Neural progenitor cell (in vitro differentiated cells): Measurements from ENCODE around the gene CPO. TPM values are rescaled to one million over a fixed set of nuclear protein-coding genes. Genes with fewer than 3 reads are reported as not detected.

Source experiments
- DNase-seq: peaks from one replicate; pipeline ENCODE4 v3.0.0-alpha.2; 2016; ENCODE audit warnings: low spot score
- H2AFZ ChIP-seq: fragments of 200-600 bp; sonication (generic); replicated peaks from 2 replicates; pipeline ENCODE4 v1.6.1; 2016; ENCODE audit warnings: antibody characterized with exemption
- H3F3A ChIP-seq: fragments of 200-600 bp; sonication (generic); 2 replicates; pipeline ENCODE4 v1.6.1; 2016; ENCODE audit warnings: antibody characterized with exemption, low read depth
- H3K27ac ChIP-seq: fragments of 200-600 bp; sonication (generic); 2 replicates; pipeline ENCODE4 v1.5.1; 2016; ENCODE audit warnings: mild to moderate bottlenecking
- H3K27me3 ChIP-seq: fragments of 200-600 bp; sonication (generic); 2 replicates; pipeline ENCODE4 v1.6.1; 2016; ENCODE audit warnings: mild to moderate bottlenecking, moderate library complexity
- H3K36me3 ChIP-seq: fragments of 200-600 bp; sonication (generic); 2 replicates; pipeline ENCODE4 v1.5.1; 2016
- H3K4me1 ChIP-seq: fragments of 200-600 bp; sonication (generic); 2 replicates; pipeline ENCODE4 v1.6.1; 2016; ENCODE audit warnings: mixed run types
- H3K4me2 ChIP-seq: fragments of 200-600 bp; sonication (generic); 2 replicates; pipeline ENCODE4 v1.6.1; 2016
- H3K4me3 ChIP-seq: fragments of 200-600 bp; sonication (generic); 2 replicates; pipeline ENCODE4 v1.5.1; 2016
- H3K79me2 ChIP-seq: fragments of 200-600 bp; sonication (generic); 2 replicates; pipeline ENCODE4 v1.6.1; 2016; ENCODE audit warnings: low read depth
- H3K9ac ChIP-seq: fragments of 200-600 bp; sonication (generic); 2 replicates; pipeline ENCODE4 v1.6.1; 2016
- H3K9me3 ChIP-seq: fragments of 200-600 bp; sonication (generic); 2 replicates; pipeline ENCODE4 v1.5.1; 2016; ENCODE audit warnings: low read depth
- H4K20me1 ChIP-seq: fragments of 200-600 bp; sonication (generic); 2 replicates; pipeline ENCODE4 v1.6.1; 2016; ENCODE audit warnings: low read depth
- H3K27ac Mint-ChIP-seq: 3 replicates; pipeline ENCODE4 v1.8.0; 2021; ENCODE audit warnings: mixed read lengths
- H3K27me3 Mint-ChIP-seq: 2 replicates; pipeline ENCODE4 v1.8.0; 2022; ENCODE audit warnings: low read depth, mild to moderate bottlenecking, inconsistent platforms, moderate library complexity, mixed read lengths; ENCODE audit not compliant: insufficient read depth
- H3K36me3 Mint-ChIP-seq: 3 replicates; pipeline ENCODE4 v1.8.0; 2021; ENCODE audit warnings: mixed read lengths
- H3K4me1 Mint-ChIP-seq: 3 replicates; pipeline ENCODE4 v1.8.0; 2021; ENCODE audit warnings: mixed read lengths
- H3K4me3 Mint-ChIP-seq: 3 replicates; pipeline ENCODE4 v1.8.0; 2021; ENCODE audit warnings: mild to moderate bottlenecking, moderate library complexity, mixed read lengths
- H3K9me3 Mint-ChIP-seq: 3 replicates; pipeline ENCODE4 v1.8.0; 2020; ENCODE audit warnings: mixed read lengths
- EZH2 ChIP-seq: fragments of 200-600 bp; sonication (generic); IDR thresholded peaks from 2 replicates; pipeline ENCODE4 v1.6.1; 2017; ENCODE audit warnings: antibody characterized with exemption, mild to moderate bottlenecking, moderate library complexity
- EZH2phosphoT487 ChIP-seq: fragments of 200-600 bp; sonication (generic); IDR thresholded peaks from 2 replicates; pipeline ENCODE4 v1.6.1; 2017; ENCODE audit warnings: antibody characterized with exemption
- total RNA-seq: library from RNA; depleted of rRNA; stranded (reverse); fragments of >200 nt; gene quantifications from 2 replicates; pipeline ENCODE4 v1.2.3, GENCODE V29; 2015; ENCODE audit warnings: low replicate concordance
- TF ChIP-seq, protein P1 (sequence below): fragments of 200-600 bp; sonication (generic); IDR thresholded peaks from 2 replicates; pipeline ENCODE4 v1.5.1; 2017; ENCODE audit warnings: antibody characterized with exemption, mild to moderate bottlenecking

The CPO gene
- total RNA-seq, 1 donor from 2014 or later = not detected

DNA sequence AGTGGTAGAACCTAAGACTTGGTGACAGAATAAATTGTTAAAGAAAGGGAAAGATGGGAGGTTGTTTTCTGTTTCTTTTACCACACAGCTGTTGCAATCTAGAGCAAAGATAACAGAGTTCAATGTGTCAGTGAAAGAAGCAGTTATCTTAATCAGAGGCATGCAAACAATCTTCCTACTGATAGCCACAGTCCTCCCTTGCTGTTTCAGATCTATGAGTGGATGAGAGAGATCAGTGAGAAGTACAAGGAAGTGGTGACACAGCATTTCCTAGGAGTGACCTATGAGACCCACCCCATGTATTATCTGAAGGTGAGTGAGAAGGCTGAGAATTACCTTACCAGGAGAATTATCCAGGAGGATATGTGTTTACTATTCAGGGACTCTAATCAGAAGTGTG, 15.9 kb downstream of the CPO start:
- TF ChIP-seq EZH2phosphoT487 (no peak), EZH2 (no peak)
- TF ChIP-seq, protein P1, sequence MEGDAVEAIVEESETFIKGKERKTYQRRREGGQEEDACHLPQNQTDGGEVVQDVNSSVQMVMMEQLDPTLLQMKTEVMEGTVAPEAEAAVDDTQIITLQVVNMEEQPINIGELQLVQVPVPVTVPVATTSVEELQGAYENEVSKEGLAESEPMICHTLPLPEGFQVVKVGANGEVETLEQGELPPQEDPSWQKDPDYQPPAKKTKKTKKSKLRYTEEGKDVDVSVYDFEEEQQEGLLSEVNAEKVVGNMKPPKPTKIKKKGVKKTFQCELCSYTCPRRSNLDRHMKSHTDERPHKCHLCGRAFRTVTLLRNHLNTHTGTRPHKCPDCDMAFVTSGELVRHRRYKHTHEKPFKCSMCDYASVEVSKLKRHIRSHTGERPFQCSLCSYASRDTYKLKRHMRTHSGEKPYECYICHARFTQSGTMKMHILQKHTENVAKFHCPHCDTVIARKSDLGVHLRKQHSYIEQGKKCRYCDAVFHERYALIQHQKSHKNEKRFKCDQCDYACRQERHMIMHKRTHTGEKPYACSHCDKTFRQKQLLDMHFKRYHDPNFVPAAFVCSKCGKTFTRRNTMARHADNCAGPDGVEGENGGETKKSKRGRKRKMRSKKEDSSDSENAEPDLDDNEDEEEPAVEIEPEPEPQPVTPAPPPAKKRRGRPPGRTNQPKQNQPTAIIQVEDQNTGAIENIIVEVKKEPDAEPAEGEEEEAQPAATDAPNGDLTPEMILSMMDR = no peak
- no peak overlapping the region for H3K27ac ChIP-seq
- H3K36me3 ChIP-seq = no peaks in the 10 kb centered on the region
- DNase-seq = no peak
- H2AFZ ChIP-seq = no peak overlapping the region
- H3K4me3 ChIP-seq = no peak overlapping the region
- Mint-ChIP-seq H3K27me3 (peaks cover 3% of the 10 kb centered on the region), H3K4me3 (no peak overlapping the region), H3K36me3 (no peaks in the 10 kb centered on the region), H3K9me3 (peaks cover 18% of the 10 kb centered on the region), H3K27ac (no peak overlapping the region), H3K4me1 (no peaks in the 10 kb centered on the region)
- H3F3A ChIP-seq = no peaks in the 10 kb centered on the region
- H3K4me2 ChIP-seq = no peak overlapping the region
- no peaks in the 10 kb centered on the region for H3K9me3 ChIP-seq
- H3K79me2 ChIP-seq = no peaks in the 10 kb centered on the region
- H3K9ac ChIP-seq = no peak overlapping the region
- H4K20me1 ChIP-seq = no peaks in the 10 kb centered on the region
- no peaks in the 10 kb centered on the region for H3K27me3 ChIP-seq
- no peaks in the 10 kb centered on the region for H3K4me1 ChIP-seq

DNA sequence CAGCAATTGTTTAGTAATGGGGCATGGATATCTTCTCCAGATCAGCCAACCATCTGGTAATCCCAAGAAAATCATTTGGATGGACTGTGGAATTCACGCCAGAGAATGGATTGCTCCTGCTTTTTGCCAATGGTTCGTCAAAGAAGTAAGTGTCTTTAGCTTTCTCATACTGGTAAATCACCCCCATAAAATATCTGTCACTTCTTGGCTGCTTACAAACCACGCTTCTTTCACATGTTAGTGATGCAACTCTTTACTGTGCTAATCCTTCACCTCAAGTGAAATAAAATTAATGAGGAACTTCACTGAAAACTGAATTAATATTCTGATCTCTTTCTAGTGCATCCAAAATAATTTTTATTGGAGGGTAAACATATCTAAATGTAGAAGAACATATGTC, 18.9 kb downstream of the CPO start:
- no peaks in the 10 kb centered on the region for H3K79me2 ChIP-seq
- DNase-seq = no peak
- no peaks in the 10 kb centered on the region for H3K4me1 Mint-ChIP-seq
- no peaks in the 10 kb centered on the region for H3K9me3 ChIP-seq
- no peak overlapping the region for H3K4me3 ChIP-seq
- H3K9ac ChIP-seq = no peak overlapping the region
- H3F3A ChIP-seq = no peaks in the 10 kb centered on the region
- peaks cover 5% of the 10 kb centered on the region for H3K27me3 Mint-ChIP-seq
- H3K36me3 Mint-ChIP-seq = no peaks in the 10 kb centered on the region
- H3K4me1 ChIP-seq = no peaks in the 10 kb centered on the region
- peaks cover 9% of the 10 kb centered on the region for H3K9me3 Mint-ChIP-seq
- H4K20me1 ChIP-seq = no peaks in the 10 kb centered on the region
- H3K36me3 ChIP-seq = no peaks in the 10 kb centered on the region
- TF ChIP-seq EZH2 (no peak), EZH2phosphoT487 (no peak)
- H3K4me2 ChIP-seq = no peak overlapping the region
- H3K27ac Mint-ChIP-seq = no peak overlapping the region
- H3K27me3 ChIP-seq = no peaks in the 10 kb centered on the region
- H3K4me3 Mint-ChIP-seq = no peak overlapping the region
- no peak overlapping the region for H3K27ac ChIP-seq
- no peak overlapping the region for H2AFZ ChIP-seq

DNA sequence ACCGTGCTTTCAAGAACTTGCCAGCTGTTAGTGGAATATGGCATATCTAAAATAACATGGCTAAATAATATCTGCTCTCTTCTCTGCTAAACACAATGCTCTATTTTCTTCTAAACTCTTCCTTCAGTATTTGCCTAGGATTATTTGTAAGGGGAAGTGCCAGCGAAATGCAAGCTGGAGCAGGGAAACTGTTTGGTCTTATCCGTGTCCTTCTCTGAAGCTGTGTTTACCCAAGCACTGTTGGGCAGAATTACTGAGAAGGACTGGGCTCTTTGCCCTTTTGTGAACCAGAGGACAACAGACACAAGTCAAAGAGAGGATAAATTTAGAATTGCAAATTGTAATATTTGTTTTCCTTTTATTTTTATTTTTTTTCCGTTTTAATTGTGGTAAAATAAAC, 23.6 kb downstream of the CPO start:
- Histone ChIP-seq H3K27ac (no peak overlapping the region), H3K79me2 (no peaks in the 10 kb centered on the region), H3K27me3 (no peaks in the 10 kb centered on the region), H4K20me1 (no peaks in the 10 kb centered on the region), H2AFZ (no peak overlapping the region), H3K4me2 (no peak overlapping the region), H3K36me3 (no peaks in the 10 kb centered on the region), H3K4me3 (no peak overlapping the region), H3K9ac (no peak overlapping the region), H3K9me3 (no peaks in the 10 kb centered on the region), H3K4me1 (no peaks in the 10 kb centered on the region), H3F3A (no peaks in the 10 kb centered on the region)
- Mint-ChIP-seq H3K9me3 (no peaks in the 10 kb centered on the region), H3K4me1 (no peaks in the 10 kb centered on the region), H3K27ac (no peak overlapping the region), H3K36me3 (no peaks in the 10 kb centered on the region), H3K4me3 (no peak overlapping the region), H3K27me3 (peaks cover 9% of the 10 kb centered on the region)
- TF ChIP-seq EZH2phosphoT487 = no peak
- TF ChIP-seq, protein P1 = no peak
- TF ChIP-seq EZH2 = no peak
- no peak for DNase-seq

DNA sequence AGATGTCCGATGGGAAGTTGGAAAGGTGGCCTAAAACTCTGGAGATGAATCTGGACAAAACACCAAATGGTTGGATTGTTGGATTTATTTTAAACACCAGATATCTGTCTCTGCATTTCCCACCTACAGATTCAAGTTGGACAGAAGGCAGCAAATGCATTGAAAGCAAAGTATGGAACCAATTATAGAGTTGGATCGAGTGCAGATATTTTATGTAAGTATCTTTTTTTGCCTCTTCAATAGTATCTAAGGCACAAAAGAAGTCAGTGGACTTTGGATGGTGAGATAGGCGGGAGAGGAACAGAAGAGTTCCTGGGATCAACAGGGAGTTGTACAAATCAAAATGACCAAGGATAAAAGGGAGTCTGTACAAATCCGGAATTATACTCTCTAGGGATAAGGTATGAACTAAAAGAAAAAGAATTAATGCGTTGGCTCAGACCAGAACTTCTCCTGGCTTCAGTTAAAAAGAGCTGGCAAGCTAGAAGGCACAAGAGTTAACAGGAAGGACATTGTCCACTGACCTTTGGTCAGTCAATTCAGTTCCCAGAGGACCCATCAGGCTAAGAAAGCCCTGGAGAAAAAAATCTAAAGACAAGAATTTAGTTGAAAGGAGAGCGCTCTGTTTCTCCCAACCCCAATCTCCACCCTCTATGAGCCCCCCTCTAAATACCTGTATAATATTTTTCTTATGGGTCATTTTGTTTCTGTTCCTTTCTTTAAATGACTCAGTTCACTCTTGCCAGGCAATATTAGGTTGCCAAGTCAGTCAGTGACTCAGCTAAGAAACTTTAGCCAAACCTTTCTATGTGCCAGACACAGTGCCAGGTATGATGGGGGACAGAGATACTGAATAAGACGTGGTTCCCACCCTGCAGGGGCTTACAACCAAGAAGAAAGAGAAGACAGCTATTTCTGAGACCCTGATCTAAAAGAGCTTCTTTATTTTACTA, 29.1 kb downstream of the CPO start:
- H2AFZ ChIP-seq = no peak overlapping the region
- H4K20me1 ChIP-seq = no peaks in the 10 kb centered on the region
- no peak overlapping the region for H3K4me3 ChIP-seq
- no peak overlapping the region for H3K4me2 ChIP-seq
- no peaks in the 10 kb centered on the region for H3K27me3 ChIP-seq
- H3K4me3 Mint-ChIP-seq = no peak overlapping the region
- no peaks in the 10 kb centered on the region for H3K4me1 ChIP-seq
- H3K4me1 Mint-ChIP-seq = peaks cover 3% of the 10 kb centered on the region
- H3F3A ChIP-seq = no peaks in the 10 kb centered on the region
- peaks cover 3% of the 10 kb centered on the region for H3K9me3 Mint-ChIP-seq
- peaks cover 15% of the 10 kb centered on the region for H3K27me3 Mint-ChIP-seq
- no peak for DNase-seq
- H3K9me3 ChIP-seq = no peaks in the 10 kb centered on the region
- H3K27ac Mint-ChIP-seq = no peak overlapping the region
- H3K9ac ChIP-seq = no peak overlapping the region
- no peaks in the 10 kb centered on the region for H3K79me2 ChIP-seq
- no peaks in the 10 kb centered on the region for H3K36me3 ChIP-seq
- H3K36me3 Mint-ChIP-seq = no peaks in the 10 kb centered on the region
- H3K27ac ChIP-seq = no peak overlapping the region
- TF ChIP-seq EZH2phosphoT487 = no peak
- TF ChIP-seq EZH2 = no peak
- TF ChIP-seq, protein P1 = no peak
